ENCODE measurements around the gene PPM1B.

PPM1B gene

GRCh38 chr2:44226753-44227152, 58.1 kb downstream of the PPM1B start:
- no peak overlapping the region for H3K9ac ChIP-seq (ENCODE audit: low read length)
- H3K27ac ChIP-seq (ENCODE audit: low read depth, low read length), result no peak overlapping the region
- H3K4me1 ChIP-seq (ENCODE audit: control insufficient read depth, insufficient read depth, low read length), result no peaks in the 10 kb centered on the region
- H3K4me3 ChIP-seq (ENCODE audit: low read depth, low read length), result no peak overlapping the region
- no peaks in the 10 kb centered on the region for H3K27me3 ChIP-seq (ENCODE audit: control insufficient read depth, insufficient read depth, low read length)
- no peaks in the 10 kb centered on the region for H3K9me3 ChIP-seq (ENCODE audit: control insufficient read depth, insufficient read depth, low read depth, low read length)
- peaks cover 47% of the 10 kb centered on the region for H3K36me3 ChIP-seq (ENCODE audit: control insufficient read depth, insufficient read depth, low read length)

- peaks cover 24% of the 10 kb centered on the region for H3K4me1 ChIP-seq (ENCODE audit: control insufficient read depth, insufficient read depth, low read length)
- H3K9ac ChIP-seq (ENCODE audit: low read length), result no peak overlapping the region
- H3K4me3 ChIP-seq (ENCODE audit: low read depth, low read length), result no peak overlapping the region
- no peak overlapping the region for H3K27ac ChIP-seq (ENCODE audit: low read depth, low read length)
- no peaks in the 10 kb centered on the region for H3K27me3 ChIP-seq (ENCODE audit: control insufficient read depth, insufficient read depth, low read length)
- peaks cover 30% of the 10 kb centered on the region for H3K36me3 ChIP-seq (ENCODE audit: control insufficient read depth, insufficient read depth, low read length)
- H3K9me3 ChIP-seq (ENCODE audit: control insufficient read depth, insufficient read depth, low read depth, low read length), result no peaks in the 10 kb centered on the region
Measured at GRCh38 chr2:44230378-44230777, 61.7 kb downstream of the PPM1B start.

- peak overlapping the region; percentile 10; the same call in 1 of the 2 replicates for H3K27ac ChIP-seq (ENCODE audit: low read depth, low read length)
- H3K4me1 ChIP-seq (ENCODE audit: control insufficient read depth, insufficient read depth, low read length), result peaks cover 30% of the 10 kb centered on the region
Measured at GRCh38 chr2:44233450-44234128, 64.9 kb downstream of the PPM1B start.

GRCh38 chr2:44237221-44237620, 68.5 kb downstream of the PPM1B start:
- H3K4me1 ChIP-seq (ENCODE audit: control insufficient read depth, insufficient read depth, low read length), result peaks cover 30% of the 10 kb centered on the region
- H3K4me3 ChIP-seq (ENCODE audit: low read depth, low read length), result no peak overlapping the region
- no peaks in the 10 kb centered on the region for H3K9me3 ChIP-seq (ENCODE audit: control insufficient read depth, insufficient read depth, low read depth, low read length)
- H3K9ac ChIP-seq (ENCODE audit: low read length), result no peak overlapping the region
- no peaks in the 10 kb centered on the region for H3K27me3 ChIP-seq (ENCODE audit: control insufficient read depth, insufficient read depth, low read length)
- no peak overlapping the region for H3K27ac ChIP-seq (ENCODE audit: low read depth, low read length)
- peaks cover 6% of the 10 kb centered on the region; the same call in 1 of the 2 replicates for H3K36me3 ChIP-seq (ENCODE audit: control insufficient read depth, insufficient read depth, low read length)

More at GRCh38 chr2:44233450-44234128, 64.9 kb downstream of the PPM1B start:
- Histone ChIP-seq H3K27me3 (ENCODE audit: control insufficient read depth, insufficient read depth, low read length) (no peaks in the 10 kb centered on the region), H3K9me3 (ENCODE audit: control insufficient read depth, insufficient read depth, low read depth, low read length) (no peaks in the 10 kb centered on the region), H3K36me3 (ENCODE audit: control insufficient read depth, insufficient read depth, low read length) (peaks cover 11% of the 10 kb centered on the region; the same call in 1 of the 2 replicates), H3K4me3 (ENCODE audit: low read depth, low read length) (no peak overlapping the region; the same call in 1 of the 2 replicates), H3K9ac (ENCODE audit: low read length) (no peak overlapping the region)

DNA sequence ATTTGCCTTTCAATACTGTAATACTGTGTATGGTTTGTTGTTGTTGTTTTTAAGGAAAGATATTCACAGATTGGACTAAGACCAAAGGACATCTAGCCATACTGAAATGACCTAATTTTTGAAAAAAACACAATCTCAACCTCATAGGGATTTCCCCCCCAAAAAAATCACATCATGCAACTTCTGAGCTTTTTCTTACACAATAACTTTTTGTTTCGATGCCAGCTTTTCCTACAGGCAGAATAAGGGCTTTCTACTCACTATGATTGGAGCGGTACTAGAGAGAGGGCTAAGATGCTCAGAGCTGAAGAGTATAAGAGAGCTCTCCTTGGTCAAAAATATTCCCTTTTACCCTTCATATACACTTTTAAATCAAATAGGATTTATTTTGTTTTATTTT, 74.2 kb downstream of the PPM1B start:
- H3K9me3 ChIP-seq (ENCODE audit: control insufficient read depth, insufficient read depth, low read depth, low read length), result no peaks in the 10 kb centered on the region
- no peaks in the 10 kb centered on the region for H3K27me3 ChIP-seq (ENCODE audit: control insufficient read depth, insufficient read depth, low read length)
- H3K4me1 ChIP-seq (ENCODE audit: control insufficient read depth, insufficient read depth, low read length), result peaks cover 20% of the 10 kb centered on the region
- no peaks in the 10 kb centered on the region for H3K36me3 ChIP-seq (ENCODE audit: control insufficient read depth, insufficient read depth, low read length)
- no peak overlapping the region for H3K4me3 ChIP-seq (ENCODE audit: low read depth, low read length)
- H3K9ac ChIP-seq (ENCODE audit: low read length), result no peak overlapping the region
- no peak overlapping the region for H3K27ac ChIP-seq (ENCODE audit: low read depth, low read length)

DNA sequence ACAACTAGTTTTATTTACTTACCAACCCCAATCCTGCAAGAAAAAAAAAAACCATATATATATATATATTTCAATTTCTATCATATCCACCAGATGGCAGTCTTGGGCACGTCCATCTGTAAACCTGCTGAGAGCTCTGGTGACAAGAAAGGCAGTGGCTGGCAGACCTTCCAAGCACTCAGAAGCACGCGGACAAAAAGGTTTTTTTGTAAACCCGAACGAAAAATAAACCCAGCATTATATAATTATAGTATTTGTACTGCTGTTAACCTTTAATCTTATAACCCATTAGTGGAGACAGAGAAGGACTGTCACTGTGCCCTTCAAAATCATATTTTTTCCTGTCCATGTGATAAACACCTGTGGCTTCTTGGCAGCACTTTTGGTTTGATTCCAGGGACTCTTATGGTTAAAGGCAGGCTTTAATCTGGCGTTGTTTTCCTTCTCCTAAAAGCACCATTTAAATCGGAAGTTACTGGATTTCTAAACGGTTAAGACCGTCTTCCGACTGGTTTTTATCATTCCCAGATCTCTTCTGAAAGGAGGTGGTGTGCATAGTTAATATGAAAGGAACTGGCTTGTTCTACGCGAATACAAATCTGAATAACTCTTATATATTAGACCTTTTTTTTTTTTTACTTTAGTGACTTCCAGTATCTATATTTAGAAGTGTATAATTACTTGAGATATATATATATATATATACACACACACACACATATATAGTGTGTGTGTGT, 75.6 kb downstream of the PPM1B start:
- H3K4me1 ChIP-seq (ENCODE audit: control insufficient read depth, insufficient read depth, low read length), result peaks cover 20% of the 10 kb centered on the region
- H3K27me3 ChIP-seq (ENCODE audit: control insufficient read depth, insufficient read depth, low read length), result no peaks in the 10 kb centered on the region
- no peaks in the 10 kb centered on the region for H3K9me3 ChIP-seq (ENCODE audit: control insufficient read depth, insufficient read depth, low read depth, low read length)
- no peak overlapping the region for H3K27ac ChIP-seq (ENCODE audit: low read depth, low read length)
- no peaks in the 10 kb centered on the region for H3K36me3 ChIP-seq (ENCODE audit: control insufficient read depth, insufficient read depth, low read length)
- H3K9ac ChIP-seq (ENCODE audit: low read length), result no peak overlapping the region
- no peak overlapping the region for H3K4me3 ChIP-seq (ENCODE audit: low read depth, low read length)

DNA sequence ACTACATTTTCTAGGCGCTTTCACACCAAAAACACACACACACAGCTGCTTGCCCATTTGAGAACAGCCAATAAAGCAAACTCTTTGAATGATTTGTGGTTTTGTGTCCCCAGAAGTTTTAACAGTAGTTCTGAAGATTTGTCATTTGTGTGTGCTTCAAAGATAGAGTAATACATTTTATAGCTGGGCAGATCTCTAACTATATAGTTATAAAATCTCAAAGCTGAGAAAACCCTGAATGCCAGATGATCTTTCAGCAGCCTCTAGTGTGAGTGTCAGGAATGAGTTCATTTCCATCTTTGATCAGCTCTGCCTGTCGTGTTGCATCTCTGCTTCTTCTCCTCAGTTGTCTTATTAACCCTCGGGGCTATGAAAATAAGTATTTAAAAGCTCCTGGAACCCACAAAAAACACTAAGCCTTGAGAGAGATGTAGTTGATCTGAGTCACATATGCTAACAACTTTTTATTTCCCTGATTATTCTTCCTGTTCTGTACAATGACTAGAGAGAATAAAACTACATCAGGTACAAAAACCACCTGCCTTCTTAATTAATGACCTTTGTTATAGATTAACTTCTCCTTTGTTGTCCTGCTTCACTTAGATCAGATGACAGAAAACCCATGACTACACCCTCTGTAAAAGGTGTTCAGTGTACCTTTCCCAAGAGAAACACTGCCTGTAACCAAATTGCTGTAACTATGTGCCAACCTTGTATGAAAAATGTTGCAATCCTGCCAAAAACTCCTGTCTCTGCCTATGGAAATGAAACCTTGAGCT, 76.6 kb downstream of the PPM1B start:
- Histone ChIP-seq H3K9me3 (ENCODE audit: control insufficient read depth, insufficient read depth, low read depth, low read length) (no peaks in the 10 kb centered on the region), H3K27ac (ENCODE audit: low read depth, low read length) (no peak overlapping the region), H3K4me3 (ENCODE audit: low read depth, low read length) (no peak overlapping the region), H3K36me3 (ENCODE audit: control insufficient read depth, insufficient read depth, low read length) (no peaks in the 10 kb centered on the region), H3K9ac (ENCODE audit: low read length) (no peak overlapping the region), H3K27me3 (ENCODE audit: control insufficient read depth, insufficient read depth, low read length) (no peaks in the 10 kb centered on the region), H3K4me1 (ENCODE audit: control insufficient read depth, insufficient read depth, low read length) (peaks cover 20% of the 10 kb centered on the region)

DNA sequence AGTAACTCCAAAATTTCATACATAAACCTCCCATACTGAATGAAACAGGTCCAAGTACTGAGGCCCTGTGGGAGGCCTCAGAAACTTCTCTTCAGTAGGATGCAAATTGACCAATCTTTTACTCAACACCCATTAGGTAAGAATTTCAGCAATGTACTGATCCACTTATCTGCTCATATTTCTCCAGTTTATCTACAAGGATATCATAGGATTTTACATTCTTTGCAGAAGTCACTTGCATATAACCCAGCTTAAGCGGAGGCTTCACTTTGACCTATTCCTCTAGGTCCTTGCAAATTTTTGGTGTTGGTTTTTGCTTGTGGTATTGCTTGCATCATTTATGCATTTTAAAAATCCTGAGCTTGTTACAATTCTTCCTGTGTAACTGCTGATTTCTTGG, 77.8 kb downstream of the PPM1B start:
- H3K9me3 ChIP-seq (ENCODE audit: control insufficient read depth, insufficient read depth, low read depth, low read length), result no peaks in the 10 kb centered on the region
- no peaks in the 10 kb centered on the region for H3K27me3 ChIP-seq (ENCODE audit: control insufficient read depth, insufficient read depth, low read length)
- no peak overlapping the region for H3K4me3 ChIP-seq (ENCODE audit: low read depth, low read length)
- H3K27ac ChIP-seq (ENCODE audit: low read depth, low read length), result no peak overlapping the region
- no peak overlapping the region for H3K9ac ChIP-seq (ENCODE audit: low read length)
- peaks cover 20% of the 10 kb centered on the region for H3K4me1 ChIP-seq (ENCODE audit: control insufficient read depth, insufficient read depth, low read length)
- H3K36me3 ChIP-seq (ENCODE audit: control insufficient read depth, insufficient read depth, low read length), result no peaks in the 10 kb centered on the region

- H3K9ac ChIP-seq (ENCODE audit: low read length), result no peak overlapping the region
- peaks cover 20% of the 10 kb centered on the region for H3K4me1 ChIP-seq (ENCODE audit: control insufficient read depth, insufficient read depth, low read length)
- no peaks in the 10 kb centered on the region for H3K36me3 ChIP-seq (ENCODE audit: control insufficient read depth, insufficient read depth, low read length)
- H3K27me3 ChIP-seq (ENCODE audit: control insufficient read depth, insufficient read depth, low read length), result no peaks in the 10 kb centered on the region
- no peak overlapping the region for H3K27ac ChIP-seq (ENCODE audit: low read depth, low read length)
- H3K9me3 ChIP-seq (ENCODE audit: control insufficient read depth, insufficient read depth, low read depth, low read length), result no peaks in the 10 kb centered on the region
- H3K4me3 ChIP-seq (ENCODE audit: low read depth, low read length), result no peak overlapping the region
Measured at GRCh38 chr2:44246840-44247369, 78.2 kb downstream of the PPM1B start.

GRCh38 chr2:44247924-44248323, 79.2 kb downstream of the PPM1B start:
- Histone ChIP-seq H3K27ac (ENCODE audit: low read depth, low read length) (no peak overlapping the region), H3K4me1 (ENCODE audit: control insufficient read depth, insufficient read depth, low read length) (peaks cover 20% of the 10 kb centered on the region), H3K9me3 (ENCODE audit: control insufficient read depth, insufficient read depth, low read depth, low read length) (peaks cover 4% of the 10 kb centered on the region; the same call in 1 of the 2 replicates), H3K9ac (ENCODE audit: low read length) (no peak overlapping the region), H3K27me3 (ENCODE audit: control insufficient read depth, insufficient read depth, low read length) (no peaks in the 10 kb centered on the region), H3K4me3 (ENCODE audit: low read depth, low read length) (no peak overlapping the region), H3K36me3 (ENCODE audit: control insufficient read depth, insufficient read depth, low read length) (no peaks in the 10 kb centered on the region)

All from HUES6 (cell line).